CD4-positive, alpha-beta T cell treated with Interferon gamma for 1 hour (primary cell): Measurements from ENCODE around the gene TEX52.
A peak's percentile ranks its signal among the peaks of the same experiment; 100 is the strongest.

Source experiments
- DNase-seq: peaks from one replicate; pipeline ENCODE4 v3.0.0-alpha.2; 2020

TEX52 gene

GRCh38 chr12:2826721-2827515 lies 29.9 kb downstream of the TEX52 start:
- no peak for DNase-seq

DNA sequence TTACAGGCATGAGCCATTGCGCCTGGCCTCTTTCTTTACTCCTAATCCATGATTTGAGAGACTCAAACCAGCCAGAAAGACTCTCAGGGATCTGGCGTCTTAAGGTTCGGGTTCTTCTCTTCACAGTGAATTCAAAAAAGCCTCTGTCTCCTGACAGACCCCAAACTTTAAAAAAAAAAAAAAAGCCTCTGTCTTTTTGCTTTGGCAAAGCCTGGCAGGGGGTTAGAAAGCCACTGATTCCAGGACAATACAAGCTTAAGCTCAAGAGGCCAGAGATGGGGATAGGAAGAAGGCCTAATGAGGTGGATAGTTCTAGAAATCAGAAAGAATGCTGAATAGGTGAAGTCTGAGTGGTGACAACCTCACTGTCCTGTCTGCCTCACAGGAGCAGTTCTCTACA lies 30.8 kb downstream of the TEX52 start:
- DNase-seq = no peak

GRCh38 chr12:2825132-2825531 lies 31.7 kb downstream of the TEX52 start:
- no peak for DNase-seq

DNA sequence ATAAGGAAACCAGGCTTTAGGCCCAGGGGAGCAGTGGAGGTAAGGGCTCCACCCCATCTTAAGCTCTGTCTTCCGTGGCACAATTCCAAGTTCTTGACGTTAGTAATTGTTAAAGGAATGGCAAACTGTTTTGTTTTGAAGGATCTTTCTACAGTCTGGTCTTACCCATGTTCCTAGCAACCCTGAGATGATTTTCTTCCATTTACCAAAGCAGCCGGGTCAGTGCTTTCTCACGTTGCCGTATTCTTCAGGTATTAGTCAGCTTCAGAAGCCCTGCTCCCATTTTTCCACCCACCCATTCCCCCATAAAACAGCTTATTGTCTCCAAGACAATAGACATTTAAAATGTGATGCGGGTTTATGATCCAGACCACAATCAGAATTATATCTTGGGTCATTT lies 32.3 kb downstream of the TEX52 start:
- no peak for DNase-seq

DNA sequence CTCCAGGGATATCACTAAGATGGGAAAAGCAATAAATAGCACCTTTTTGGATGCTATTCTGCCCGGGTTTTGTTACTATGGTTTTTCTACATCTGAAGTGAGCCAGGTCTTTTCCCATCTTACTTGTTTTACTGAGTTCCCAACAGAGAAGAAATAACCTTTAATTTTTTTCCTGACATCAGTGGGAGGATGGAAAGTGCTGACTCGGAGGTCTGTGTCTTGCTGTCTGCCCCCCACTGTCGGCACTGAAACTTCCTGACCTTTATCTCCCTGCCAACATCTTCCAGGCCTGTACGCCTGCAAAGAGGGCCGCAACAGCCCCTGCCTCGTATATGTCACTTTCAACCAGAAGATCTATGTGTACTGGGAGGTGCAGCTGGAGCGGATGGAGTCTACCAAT lies 33.4 kb downstream of the TEX52 start:
- no peak for DNase-seq

DNA sequence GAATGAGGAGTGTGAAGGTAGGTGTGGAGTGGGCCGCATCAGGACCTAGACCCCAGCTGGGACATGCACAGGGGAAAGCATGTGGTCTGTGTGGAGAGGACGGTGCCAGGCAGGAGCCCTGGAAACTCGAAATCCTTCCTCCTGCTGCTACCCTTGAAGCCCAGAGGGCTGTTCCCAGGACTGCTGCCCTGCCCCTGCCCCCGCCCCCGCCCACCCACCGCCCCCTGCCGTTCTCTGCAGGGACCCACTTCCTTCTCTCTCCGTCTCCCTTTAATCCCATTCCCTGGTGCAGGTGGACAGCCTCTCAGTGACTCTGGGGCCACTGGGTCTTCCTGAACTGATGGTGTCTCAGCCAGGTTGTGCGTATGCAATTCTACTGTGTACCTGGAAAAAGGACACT lies 36.4 kb downstream of the TEX52 start:
- no peak for DNase-seq

DNA sequence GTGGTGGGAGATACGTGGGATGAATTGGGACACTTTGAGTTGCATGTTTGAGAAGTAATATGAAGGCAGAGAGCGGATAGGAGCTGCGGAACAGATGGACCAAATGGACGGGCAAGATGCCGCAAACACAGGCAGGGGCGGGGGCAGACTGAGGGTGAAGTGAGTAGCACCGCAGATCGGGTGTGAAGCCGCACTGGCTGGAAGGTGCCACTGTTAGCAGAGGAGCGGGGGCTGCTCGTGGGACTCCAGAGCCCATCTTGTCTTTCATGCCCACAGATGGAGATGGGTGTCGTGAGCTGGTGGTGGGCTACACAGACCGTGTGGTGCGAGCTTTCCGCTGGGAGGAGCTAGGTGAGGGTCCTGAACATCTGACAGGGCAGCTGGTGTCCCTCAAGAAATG lies 37.0 kb downstream of the TEX52 start:
- no peak for DNase-seq

DNA sequence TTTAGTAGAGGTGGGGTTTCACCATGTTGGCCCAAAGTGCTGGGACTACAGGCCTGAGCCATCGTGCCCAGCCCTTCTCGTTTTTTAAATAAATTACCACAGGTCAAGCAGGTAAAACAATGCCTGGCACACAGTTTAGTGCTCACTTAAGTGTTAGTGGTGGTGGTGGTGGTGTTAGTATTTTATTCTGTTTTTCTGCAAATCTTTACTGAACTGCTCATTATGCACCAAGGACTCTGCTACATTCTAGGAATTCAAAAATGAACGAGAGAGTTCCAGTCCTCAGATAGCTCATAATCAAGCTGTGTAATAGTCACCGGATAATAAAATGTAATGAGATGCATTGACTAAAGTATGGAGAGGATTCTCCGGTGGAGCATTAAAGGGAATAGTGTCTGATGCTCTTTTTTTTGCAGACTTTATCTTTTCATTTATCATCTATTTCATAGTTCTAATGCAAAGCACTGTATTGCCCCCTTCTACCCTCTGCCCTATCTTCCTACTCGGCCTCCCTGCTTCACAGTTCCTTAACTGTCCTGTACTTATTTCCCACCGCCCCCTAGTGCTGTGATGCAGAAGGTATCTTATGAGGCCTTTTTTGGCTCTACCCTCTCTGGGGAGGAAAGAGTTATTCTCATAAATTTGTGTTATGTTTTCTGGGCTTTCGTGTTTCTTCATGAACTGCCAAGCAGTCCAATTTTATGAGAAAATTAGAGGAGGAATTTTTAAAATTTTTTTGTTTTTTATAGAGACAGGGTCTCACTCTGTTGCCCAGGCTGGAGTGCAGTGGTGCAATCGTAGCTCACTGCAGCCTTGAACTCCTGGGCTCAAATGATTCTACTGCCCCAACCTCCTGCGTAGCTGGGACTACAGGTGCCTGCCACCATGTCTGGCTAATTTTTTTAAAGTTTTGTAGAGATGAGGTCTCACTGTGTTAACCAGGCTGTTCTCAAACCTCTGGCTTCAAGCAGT lies 43.3 kb downstream of the TEX52 start:
- DNase-seq = peak; percentile 26

DNA sequence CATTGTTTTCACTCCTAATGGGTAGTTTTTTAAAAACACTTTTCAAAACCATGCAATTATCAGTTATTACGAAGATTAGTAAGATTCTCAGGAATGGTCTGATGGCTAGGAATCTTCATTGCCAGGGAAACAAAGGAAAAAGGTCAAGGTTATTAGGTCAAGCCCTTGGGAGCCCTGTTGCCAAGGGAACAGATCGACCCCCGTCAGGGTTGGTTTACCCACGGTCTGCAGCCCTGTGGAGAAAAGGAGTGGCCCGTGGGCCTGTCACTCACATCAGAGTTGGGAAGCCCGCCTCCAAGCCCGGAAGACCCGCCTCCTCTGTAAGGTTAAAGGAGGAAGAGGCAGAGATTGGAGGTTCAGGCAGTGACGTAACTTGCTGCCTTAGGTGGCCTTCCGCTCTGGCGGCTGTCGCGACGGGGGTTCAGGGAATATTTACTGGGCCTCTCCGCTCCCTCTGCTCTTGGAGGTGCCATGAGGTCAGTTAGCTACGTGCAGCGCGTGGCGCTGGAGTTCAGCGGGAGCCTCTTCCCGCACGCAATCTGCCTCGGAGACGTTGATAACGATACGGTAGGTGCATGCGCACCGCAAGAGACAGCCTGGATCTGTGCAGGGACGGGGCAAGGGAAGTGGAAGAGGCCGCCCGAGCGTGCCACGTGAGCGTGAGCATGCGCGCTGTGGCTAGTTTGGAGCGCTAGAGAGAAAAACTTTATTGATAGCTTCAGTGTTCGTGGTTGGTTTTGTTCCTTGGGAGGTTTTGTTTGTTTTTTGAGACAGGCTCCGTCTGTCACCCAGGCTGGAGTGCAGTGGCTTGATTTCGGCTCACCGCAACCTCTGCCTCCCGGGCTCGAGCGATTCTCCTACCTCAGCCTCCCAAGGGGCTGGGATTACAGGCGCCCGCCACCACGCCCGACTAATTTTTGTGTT lies 44.3 kb downstream of the TEX52 start, which contains the start of gene ITFG2:
TSS of gene ITFG2 (plus strand) at position 379 of the 924 bp plus-strand sequence. CDS start at position 472, 93 bp downstream.
- peak; percentile 97 for DNase-seq

DNA sequence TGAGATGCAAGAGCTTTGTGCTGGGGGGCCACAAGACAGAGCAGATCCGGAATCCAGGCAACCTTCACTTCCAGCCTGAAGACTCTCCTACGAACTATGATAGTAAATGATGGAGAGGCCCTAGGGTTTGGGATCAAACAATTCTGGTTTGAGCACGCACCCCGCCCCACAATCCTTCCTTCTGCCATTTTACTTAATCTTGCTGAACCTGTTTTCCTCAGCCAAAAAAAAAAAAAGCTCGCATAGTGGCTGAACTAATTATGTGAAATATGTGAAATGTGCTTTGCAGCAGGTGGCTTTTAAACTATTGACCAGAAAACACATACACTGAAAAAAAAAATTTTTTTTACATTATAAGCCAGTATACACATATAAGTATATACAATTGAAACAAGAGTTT lies 45.0 kb downstream of the TEX52 start:
- DNase-seq = no peak

DNA sequence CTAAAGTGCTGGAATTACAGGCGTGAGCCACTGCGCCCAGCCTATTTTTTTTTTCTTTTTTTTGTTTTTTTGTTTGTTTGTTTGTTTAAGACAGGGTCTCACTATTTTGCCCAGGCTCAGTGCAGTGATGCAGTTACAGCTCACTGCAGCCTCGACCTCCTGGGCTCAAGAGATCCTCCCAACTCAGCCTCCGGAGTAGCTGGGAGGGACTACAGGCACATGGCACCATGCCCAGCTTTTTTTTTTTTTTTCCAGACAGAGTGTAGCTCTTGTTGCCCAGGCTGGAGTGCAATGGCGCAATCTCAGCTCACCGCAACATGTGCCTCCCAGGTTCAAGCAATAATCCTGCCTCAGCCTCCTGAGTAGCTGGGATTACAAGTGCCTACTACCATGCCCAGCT lies 50.1 kb downstream of the TEX52 start:
- DNase-seq = no peak

- no peak for DNase-seq
These were observed 51.7 kb downstream of the TEX52 start for GRCh38 chr12:2805143-2805520.

GRCh38 chr12:2804393-2805142 lies 52.3 kb downstream of the TEX52 start:
- DNase-seq = no peak

GRCh38 chr12:2803635-2804392 lies 53.0 kb downstream of the TEX52 start:
- DNase-seq = no peak

- no peak for DNase-seq
These were observed 55.6 kb downstream of the TEX52 start for GRCh38 chr12:2801044-2801783.

DNA sequence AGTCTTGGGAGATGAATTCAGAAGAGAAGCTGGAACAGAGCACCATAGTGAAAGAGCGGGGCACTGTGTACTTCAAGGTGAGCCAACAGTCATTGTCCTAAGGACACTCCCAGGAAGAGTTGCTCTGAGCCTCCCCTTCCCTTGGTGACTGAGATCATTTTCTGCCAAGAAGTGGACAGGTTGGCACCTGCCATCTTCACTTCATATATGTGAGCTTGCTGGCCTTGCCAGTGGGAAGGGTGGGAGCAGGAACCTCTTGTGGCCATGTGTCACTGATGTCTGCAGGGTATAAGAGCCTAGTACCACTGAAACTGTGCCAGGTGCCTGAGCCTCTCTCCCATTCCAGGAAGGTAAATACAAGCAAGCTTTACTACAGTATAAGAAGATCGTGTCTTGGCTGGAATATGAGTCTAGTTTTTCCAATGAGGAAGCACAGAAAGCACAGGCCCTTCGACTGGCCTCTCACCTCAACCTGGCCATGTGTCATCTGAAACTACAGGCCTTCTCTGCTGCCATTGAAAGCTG lies 56.7 kb downstream of the TEX52 start:
- DNase-seq = no peak
